Measurements from ENCODE around the gene CDCA7L.

The CDCA7L gene

GRCh38 chr7:21926448-21926847, 19.3 kb downstream of the CDCA7L start:
- DNase-seq (ENCODE audit: extremely low spot score), result no peak
- POLR2A ChIA-PET, result no interaction called here
- CTCF ChIA-PET, result interaction anchor here (0.7 to 1.8 kb wide), 4 partner anchors 12 to 157 kb away, joined by 3 to 4 read pairs (median 4); no protein-coding TSS in a partner anchor
- TF ChIP-seq CTCF (IDR thresholded peaks at IDR 0.05; ENCODE audit: control extremely low read depth, extremely low read depth, low read depth, missing control alignments), result no peak

GRCh38 chr7:21923658-21924057, 22.0 kb downstream of the CDCA7L start:
- CTCF ChIA-PET, result interaction anchor here (0.9 to 1.3 kb wide), 2 partner anchors 12 kb away, joined by 3 to 4 read pairs; no protein-coding TSS in a partner anchor

GRCh38 chr7:21922605-21923004, 23.1 kb downstream of the CDCA7L start:
- POLR2A ChIA-PET, result no interaction called here
- CTCF ChIA-PET, result no interaction called here
- no peak for DNase-seq (ENCODE audit: extremely low spot score)
- no peak for TF ChIP-seq CTCF (IDR thresholded peaks at IDR 0.05; ENCODE audit: control extremely low read depth, extremely low read depth, low read depth, missing control alignments)

More at GRCh38 chr7:21923658-21924057, 22.0 kb downstream of the CDCA7L start:
- DNase-seq (ENCODE audit: extremely low spot score), result no peak
- POLR2A ChIA-PET, result no interaction called here
- TF ChIP-seq CTCF (IDR thresholded peaks at IDR 0.05; ENCODE audit: control extremely low read depth, extremely low read depth, low read depth, missing control alignments), result no peak

- no peak for TF ChIP-seq CTCF (IDR thresholded peaks at IDR 0.05; ENCODE audit: control extremely low read depth, extremely low read depth, low read depth, missing control alignments)
- CTCF ChIA-PET, result interaction anchor here (1.0 to 1.2 kb wide), 3 partner anchors 9 to 13 kb away, joined by 3 to 4 read pairs (median 4); no protein-coding TSS in a partner anchor
- no peak for DNase-seq (ENCODE audit: extremely low spot score)
- POLR2A ChIA-PET, result no interaction called here
Measured at GRCh38 chr7:21920936-21921335, 24.8 kb downstream of the CDCA7L start.

GRCh38 chr7:21918216-21918615, 27.5 kb downstream of the CDCA7L start:
- CTCF ChIA-PET, result no interaction called here
- no peak for TF ChIP-seq CTCF (IDR thresholded peaks at IDR 0.05; ENCODE audit: control extremely low read depth, extremely low read depth, low read depth, missing control alignments)
- no peak for DNase-seq (ENCODE audit: extremely low spot score)
- POLR2A ChIA-PET, result no interaction called here

- no peak for DNase-seq (ENCODE audit: extremely low spot score)
- ChIA-PET CTCF (no interaction called here), POLR2A (no interaction called here)
- no peak for TF ChIP-seq CTCF (IDR thresholded peaks at IDR 0.05; ENCODE audit: control extremely low read depth, extremely low read depth, low read depth, missing control alignments)
Measured at GRCh38 chr7:21916629-21917028, 29.1 kb downstream of the CDCA7L start.

- no peak for DNase-seq (ENCODE audit: extremely low spot score)
- POLR2A ChIA-PET, result no interaction called here
- CTCF ChIA-PET, result no interaction called here
- no peak for TF ChIP-seq CTCF (IDR thresholded peaks at IDR 0.05; ENCODE audit: control extremely low read depth, extremely low read depth, low read depth, missing control alignments)
Measured at GRCh38 chr7:21916176-21916575, 29.5 kb downstream of the CDCA7L start.

All from GM10248 (cell line).